Endothelial cell (in vitro differentiated cells): ENCODE measurements around the gene TMEM223. TPM values are rescaled to one million over a fixed set of nuclear protein-coding genes. Genes with fewer than 3 reads are reported as not detected.

Experiments used
- DNase-seq: peaks from one replicate; pipeline ENCODE4 v3.0.0; 2021; ENCODE audit warnings: low spot score
- H3K27ac Mint-ChIP-seq: one replicate; pipeline ENCODE4 v1.8.0; 2021; ENCODE audit warnings: mixed read lengths, inconsistent platforms; ENCODE audit not compliant: unreplicated experiment
- H3K27me3 Mint-ChIP-seq: one replicate; pipeline ENCODE4 v1.8.0; 2021; ENCODE audit warnings: mild to moderate bottlenecking, moderate library complexity, mixed read lengths, inconsistent platforms; ENCODE audit not compliant: unreplicated experiment
- H3K36me3 Mint-ChIP-seq: one replicate; pipeline ENCODE4 v1.8.0; 2021; ENCODE audit warnings: mild to moderate bottlenecking, low read depth, mixed read lengths, inconsistent platforms; ENCODE audit not compliant: unreplicated experiment
- H3K4me1 Mint-ChIP-seq: one replicate; pipeline ENCODE4 v1.8.0; 2021; ENCODE audit warnings: mild to moderate bottlenecking, mixed read lengths, inconsistent platforms; ENCODE audit not compliant: unreplicated experiment
- H3K4me3 Mint-ChIP-seq: one replicate; pipeline ENCODE4 v1.8.0; 2021; ENCODE audit warnings: mild to moderate bottlenecking, mixed read lengths, inconsistent platforms; ENCODE audit not compliant: unreplicated experiment
- H3K9me3 Mint-ChIP-seq: one replicate; pipeline ENCODE4 v1.8.0; 2021; ENCODE audit warnings: mixed read lengths, inconsistent platforms; ENCODE audit not compliant: unreplicated experiment
- total RNA-seq: library from RNA; stranded (reverse); fragmentation: NEBNext Ultra II Directional; extraction: Animal tissue kit (Norgen Biotek cat#: 25700); gene quantifications from one replicate; pipeline ENCODE4 v1.2.1, GENCODE V29; 2021; ENCODE audit not compliant: unreplicated experiment
- TF ChIP-seq, protein P1 (sequence below): fragments of 200-600 bp; sonication (generic); IDR thresholded peaks from one replicate; pipeline ENCODE4 v1.5.0; 2021; ENCODE audit warnings: antibody characterized with exemption; ENCODE audit not compliant: unreplicated experiment

The TMEM223 gene
- total RNA-seq, 1 donor from 2014 or later, result 13.9 TPM

DNA sequence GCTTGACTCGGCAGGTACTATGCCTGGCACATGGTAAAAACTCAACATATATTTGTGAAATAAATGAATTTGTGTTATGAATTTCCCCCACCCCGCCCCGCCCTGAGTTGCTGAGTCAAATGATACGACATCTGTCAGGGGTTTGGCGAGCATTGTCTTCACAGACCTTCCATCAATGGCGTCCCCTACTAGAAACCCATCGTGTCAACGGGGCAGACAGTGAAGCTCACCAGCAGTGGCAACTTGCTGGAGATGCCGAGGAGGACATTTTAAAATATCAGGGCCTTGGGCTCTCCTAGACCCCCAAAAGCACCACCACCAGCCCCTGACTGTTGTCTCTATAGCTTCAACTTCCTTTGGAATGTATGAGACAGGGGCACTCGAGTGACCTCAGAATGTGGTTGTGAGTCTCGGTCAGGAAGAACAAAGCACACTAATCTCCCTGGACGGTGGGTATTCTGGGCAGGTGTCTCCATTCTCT, 14.2 kb upstream of the TMEM223 start:
- DNase-seq, result no peak
- peaks cover 8% of the 10 kb centered on the region for H3K27me3 Mint-ChIP-seq
- H3K4me3 Mint-ChIP-seq, result peak overlapping the region; percentile 99
- peaks cover 32% of the 10 kb centered on the region for H3K4me1 Mint-ChIP-seq
- TF ChIP-seq, protein P1, sequence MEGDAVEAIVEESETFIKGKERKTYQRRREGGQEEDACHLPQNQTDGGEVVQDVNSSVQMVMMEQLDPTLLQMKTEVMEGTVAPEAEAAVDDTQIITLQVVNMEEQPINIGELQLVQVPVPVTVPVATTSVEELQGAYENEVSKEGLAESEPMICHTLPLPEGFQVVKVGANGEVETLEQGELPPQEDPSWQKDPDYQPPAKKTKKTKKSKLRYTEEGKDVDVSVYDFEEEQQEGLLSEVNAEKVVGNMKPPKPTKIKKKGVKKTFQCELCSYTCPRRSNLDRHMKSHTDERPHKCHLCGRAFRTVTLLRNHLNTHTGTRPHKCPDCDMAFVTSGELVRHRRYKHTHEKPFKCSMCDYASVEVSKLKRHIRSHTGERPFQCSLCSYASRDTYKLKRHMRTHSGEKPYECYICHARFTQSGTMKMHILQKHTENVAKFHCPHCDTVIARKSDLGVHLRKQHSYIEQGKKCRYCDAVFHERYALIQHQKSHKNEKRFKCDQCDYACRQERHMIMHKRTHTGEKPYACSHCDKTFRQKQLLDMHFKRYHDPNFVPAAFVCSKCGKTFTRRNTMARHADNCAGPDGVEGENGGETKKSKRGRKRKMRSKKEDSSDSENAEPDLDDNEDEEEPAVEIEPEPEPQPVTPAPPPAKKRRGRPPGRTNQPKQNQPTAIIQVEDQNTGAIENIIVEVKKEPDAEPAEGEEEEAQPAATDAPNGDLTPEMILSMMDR, result no peak
- peaks cover 24% of the 10 kb centered on the region for H3K36me3 Mint-ChIP-seq
- no peaks in the 10 kb centered on the region for H3K9me3 Mint-ChIP-seq
- peak overlapping the region; percentile 86 for H3K27ac Mint-ChIP-seq

DNA sequence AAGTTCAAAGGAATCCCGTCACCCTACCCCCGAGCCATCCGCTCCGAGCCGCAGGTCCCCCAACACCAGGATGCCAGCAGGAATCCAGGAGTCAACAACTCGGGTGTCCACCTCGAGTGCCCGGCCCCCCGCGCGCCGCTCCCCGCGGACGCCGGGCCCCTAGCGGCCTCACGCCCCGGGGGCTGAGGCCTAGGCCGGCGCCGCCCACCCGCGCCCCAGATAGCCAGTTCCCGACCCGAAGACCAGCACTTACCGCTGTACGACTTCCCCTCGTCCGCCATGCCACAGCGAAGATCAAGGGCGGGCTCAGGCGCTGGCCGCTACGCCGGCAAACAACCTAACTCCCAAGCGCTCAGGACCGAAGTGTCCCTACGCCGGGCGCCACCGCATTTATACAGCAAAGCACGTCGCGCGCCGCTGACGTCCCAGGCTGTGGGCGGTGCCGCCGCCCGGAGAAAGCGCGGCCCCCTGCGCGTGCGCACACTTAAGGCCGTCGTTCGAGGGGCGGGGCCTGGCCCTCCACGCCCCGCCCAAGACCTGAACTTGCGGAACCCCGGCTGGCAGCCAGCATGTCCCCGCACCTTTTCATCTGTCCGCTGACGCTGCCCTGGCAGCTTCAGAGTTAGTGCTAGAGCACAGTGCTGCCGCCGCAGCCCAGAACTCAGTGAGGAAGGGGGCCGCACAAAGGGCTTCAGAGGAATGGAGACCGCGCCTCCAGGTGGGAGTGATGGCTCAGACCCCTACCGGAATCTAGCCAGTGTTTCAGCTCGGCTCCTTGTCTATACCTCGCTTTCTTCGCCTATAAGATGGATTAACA, 13.5 kb upstream of the TMEM223 start, which contains the start of gene NXF1:
TSS of gene NXF1 (minus strand) at position 365 of the 817 bp plus-strand sequence. CDS start at position 281, 84 bp downstream.
- Mint-ChIP-seq H3K4me3 (peak within 1 kb of the TSS; percentile 99), H3K27me3 (peaks cover 6% of the 10 kb centered on the region), H3K4me1 (peaks cover 32% of the 10 kb centered on the region)

DNA sequence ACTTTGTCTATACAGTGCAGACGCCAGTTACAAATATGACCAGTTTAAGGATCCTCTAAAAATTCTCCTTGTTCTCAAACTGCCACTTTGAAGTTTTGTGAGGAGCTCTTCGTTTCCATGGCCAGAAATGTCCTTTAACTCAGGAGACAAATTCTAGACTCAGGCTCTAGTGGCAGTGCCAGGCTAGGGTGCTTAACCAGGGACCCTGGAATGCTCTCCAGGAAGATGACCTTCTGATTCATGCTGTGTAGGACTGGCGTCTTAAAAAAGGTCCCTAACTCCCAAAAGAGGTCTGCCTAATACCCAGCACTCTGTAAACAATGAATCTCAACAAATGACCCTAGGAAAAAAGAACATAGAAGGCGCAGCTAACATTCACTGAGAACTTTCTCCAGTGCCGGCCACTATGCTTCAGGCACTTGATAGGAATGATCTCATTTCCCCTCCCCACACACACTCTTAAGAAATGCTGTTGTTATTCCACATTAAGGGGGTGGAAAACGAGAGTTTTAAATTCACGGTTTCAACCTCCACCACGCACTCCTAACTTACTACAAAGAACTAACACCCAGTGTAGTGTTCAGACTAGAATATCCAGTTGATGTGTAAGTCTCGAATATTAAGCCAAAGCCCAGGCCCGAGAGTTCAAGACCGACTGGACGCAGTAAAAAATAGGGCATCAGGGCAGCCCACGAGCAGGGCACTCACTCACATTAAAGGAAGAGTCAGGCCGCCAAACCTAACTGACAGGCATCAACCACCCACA, 12.7 kb upstream of the TMEM223 start:
- no peak for DNase-seq
- Mint-ChIP-seq H3K27me3 (peaks cover 6% of the 10 kb centered on the region), H3K27ac (peak overlapping the region; percentile 94), H3K4me1 (peaks cover 32% of the 10 kb centered on the region), H3K36me3 (peaks cover 33% of the 10 kb centered on the region), H3K9me3 (no peaks in the 10 kb centered on the region), H3K4me3 (peak overlapping the region; percentile 99)
- TF ChIP-seq, protein P1, result no peak

More for the DNA sequence above, 13.5 kb upstream of the TMEM223 start, which contains the start of gene NXF1:
- no peaks in the 10 kb centered on the region for H3K9me3 Mint-ChIP-seq
- H3K27ac Mint-ChIP-seq, result peak within 1 kb of the TSS; percentile 95
- peaks cover 28% of the 10 kb centered on the region for H3K36me3 Mint-ChIP-seq
- TF ChIP-seq, protein P1, result no peak
- peak; percentile 97 for DNase-seq

DNA sequence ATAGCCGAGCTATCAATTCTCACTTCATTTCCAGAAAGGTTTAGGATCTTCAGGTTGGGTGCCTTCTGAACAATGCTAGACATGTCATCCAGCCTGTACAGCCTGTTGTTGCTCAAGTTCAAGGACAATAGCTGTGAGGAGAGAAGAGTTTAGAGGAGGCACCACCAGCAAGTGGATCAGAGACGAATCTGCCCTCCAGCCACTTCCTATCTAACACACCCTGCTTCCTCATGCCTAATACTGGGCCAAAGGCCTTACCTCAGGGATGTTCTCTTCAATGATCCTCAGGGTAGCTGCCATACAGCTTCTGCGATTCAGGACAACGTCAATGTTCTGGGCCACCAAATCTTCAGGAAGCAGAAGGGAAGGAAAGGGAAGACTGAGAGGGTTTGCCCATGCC, 9.3 kb upstream of the TMEM223 start:
- peaks cover 16% of the 10 kb centered on the region for H3K4me1 Mint-ChIP-seq
- H3K9me3 Mint-ChIP-seq, result no peaks in the 10 kb centered on the region
- no peak overlapping the region for H3K27ac Mint-ChIP-seq
- peaks cover 50% of the 10 kb centered on the region for H3K36me3 Mint-ChIP-seq
- no peak overlapping the region for H3K4me3 Mint-ChIP-seq
- TF ChIP-seq, protein P1, result no peak
- no peak for DNase-seq
- H3K27me3 Mint-ChIP-seq, result peaks cover 11% of the 10 kb centered on the region
